ENCODE results near the gene GRK5.

- TF ChIP-seq, protein P1, sequence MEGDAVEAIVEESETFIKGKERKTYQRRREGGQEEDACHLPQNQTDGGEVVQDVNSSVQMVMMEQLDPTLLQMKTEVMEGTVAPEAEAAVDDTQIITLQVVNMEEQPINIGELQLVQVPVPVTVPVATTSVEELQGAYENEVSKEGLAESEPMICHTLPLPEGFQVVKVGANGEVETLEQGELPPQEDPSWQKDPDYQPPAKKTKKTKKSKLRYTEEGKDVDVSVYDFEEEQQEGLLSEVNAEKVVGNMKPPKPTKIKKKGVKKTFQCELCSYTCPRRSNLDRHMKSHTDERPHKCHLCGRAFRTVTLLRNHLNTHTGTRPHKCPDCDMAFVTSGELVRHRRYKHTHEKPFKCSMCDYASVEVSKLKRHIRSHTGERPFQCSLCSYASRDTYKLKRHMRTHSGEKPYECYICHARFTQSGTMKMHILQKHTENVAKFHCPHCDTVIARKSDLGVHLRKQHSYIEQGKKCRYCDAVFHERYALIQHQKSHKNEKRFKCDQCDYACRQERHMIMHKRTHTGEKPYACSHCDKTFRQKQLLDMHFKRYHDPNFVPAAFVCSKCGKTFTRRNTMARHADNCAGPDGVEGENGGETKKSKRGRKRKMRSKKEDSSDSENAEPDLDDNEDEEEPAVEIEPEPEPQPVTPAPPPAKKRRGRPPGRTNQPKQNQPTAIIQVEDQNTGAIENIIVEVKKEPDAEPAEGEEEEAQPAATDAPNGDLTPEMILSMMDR (IDR thresholded peaks at IDR 0.05): no peak
- TF ChIP-seq POLR2A (IDR thresholded peaks at IDR 0.05): no peak
These were observed 89.3 kb downstream of the GRK5 start for GRCh38 chr10:119296703-119297102.

All from lower leg skin (tissue), 3 donors.